ENCODE results near the gene GPN2.

GRCh38 chr1:26831059-26831458 is 59.0 kb downstream of the GPN2 start:
- TF ChIP-seq, protein P1, sequence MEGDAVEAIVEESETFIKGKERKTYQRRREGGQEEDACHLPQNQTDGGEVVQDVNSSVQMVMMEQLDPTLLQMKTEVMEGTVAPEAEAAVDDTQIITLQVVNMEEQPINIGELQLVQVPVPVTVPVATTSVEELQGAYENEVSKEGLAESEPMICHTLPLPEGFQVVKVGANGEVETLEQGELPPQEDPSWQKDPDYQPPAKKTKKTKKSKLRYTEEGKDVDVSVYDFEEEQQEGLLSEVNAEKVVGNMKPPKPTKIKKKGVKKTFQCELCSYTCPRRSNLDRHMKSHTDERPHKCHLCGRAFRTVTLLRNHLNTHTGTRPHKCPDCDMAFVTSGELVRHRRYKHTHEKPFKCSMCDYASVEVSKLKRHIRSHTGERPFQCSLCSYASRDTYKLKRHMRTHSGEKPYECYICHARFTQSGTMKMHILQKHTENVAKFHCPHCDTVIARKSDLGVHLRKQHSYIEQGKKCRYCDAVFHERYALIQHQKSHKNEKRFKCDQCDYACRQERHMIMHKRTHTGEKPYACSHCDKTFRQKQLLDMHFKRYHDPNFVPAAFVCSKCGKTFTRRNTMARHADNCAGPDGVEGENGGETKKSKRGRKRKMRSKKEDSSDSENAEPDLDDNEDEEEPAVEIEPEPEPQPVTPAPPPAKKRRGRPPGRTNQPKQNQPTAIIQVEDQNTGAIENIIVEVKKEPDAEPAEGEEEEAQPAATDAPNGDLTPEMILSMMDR (conservative IDR thresholded peaks at IDR 0.05; ENCODE audit: low read length) = no peak
- no peak for TF ChIP-seq EZH2phosphoT487 (IDR thresholded peaks at IDR 0.05; ENCODE audit: borderline replicate concordance, low read depth, low read length)
